Heart left ventricle (tissue), 13 donors: ENCODE measurements around the gene TTC7B.

Experiments used
- CTCF ChIP-seq, 12 donors: fragments of 200-600 bp; sonication (generic) in 4 of 12; IDR thresholded peaks; one replicate each; pipeline versions ENCODE4 v1.5.0 to v1.8.0; 2018 to 2022; ENCODE audit warnings: antibody characterized with exemption in 12 of 12, mild to moderate bottlenecking in 5 of 12
- POLR2A ChIP-seq, 2 donors: fragments of 450-650 bp; IDR thresholded peaks; one replicate each; pipeline ENCODE4 v1.6.1; 2017; ENCODE audit warnings: antibody characterized with exemption in 2 of 2, mild to moderate bottlenecking in 2 of 2, moderate library complexity in 2 of 2
- donor health status: ischemic (EF 13 %, LVEDD 7.1; RV severe dilation, severe dysfunction).
- donor health status: DM: no; HTN: yes; CAD: no.
- donor health status: DM: no; HTN: no; CAD: no.
- donor health status: ischemic (EF 25% LVEDD 6.9; RV normal size, moderate dysfunction).
- donor health status: ischemic (EF 25% LVEDD 5.7; RV mildly dilated, moderate dysfunction).
- donor health status: ischemic (EF 35%, LVEDD 5.7; RV mildly dilated, moderate dysfunction).
- donor health status: nonischemic (EF 11% LVEDD 7.7; RV severe dilation, severe dysfunction).
- donor health status: DM: yes; HTN: yes; CAD: no.
- donor health status: PGD.
- donor health status: ischemic (EF 29% LVEDD 5.4; RV normal size, mild dysfunction).
- donor health status: nonischemic (EF 23%, LVEDD 6.1; RV moderate dilation, normal function).

GRCh38 chr14:90507428-90507827, 308.8 kb downstream of the TTC7B start:
- TF ChIP-seq CTCF (IDR thresholded peaks at IDR 0.05) (no peak), POLR2A (IDR thresholded peaks at IDR 0.05) (no peak)
